Keratinocyte (primary cell): ENCODE results near the gene ZNF521.

ENCODE experiments used
- EZH2 ChIP-seq: IDR thresholded peaks from one replicate; pipeline ENCODE4 v1.6.1; 2012; ENCODE audit warnings: inconsistent platforms, mild to moderate bottlenecking, low read length, moderate library complexity
- TF ChIP-seq, protein P1 (sequence below), 3 experiments: IDR thresholded peaks in 1 of 3; conservative IDR thresholded peaks in 1 of 3; optimal IDR thresholded peaks in 1 of 3; 2 replicates in 2 of 3; 3 replicates in 1 of 3; pipeline versions ENCODE3 to v1.5.1; 2011; ENCODE audit warnings: low read length in 3 of 3, mild to moderate bottlenecking in 3 of 3, moderate library complexity in 2 of 3, control low read depth in 1 of 3, inconsistent platforms in 1 of 3; ENCODE audit not compliant: insufficient read depth in 2 of 3; ENCODE audit errors: extremely low read depth in 1 of 3

DNA sequence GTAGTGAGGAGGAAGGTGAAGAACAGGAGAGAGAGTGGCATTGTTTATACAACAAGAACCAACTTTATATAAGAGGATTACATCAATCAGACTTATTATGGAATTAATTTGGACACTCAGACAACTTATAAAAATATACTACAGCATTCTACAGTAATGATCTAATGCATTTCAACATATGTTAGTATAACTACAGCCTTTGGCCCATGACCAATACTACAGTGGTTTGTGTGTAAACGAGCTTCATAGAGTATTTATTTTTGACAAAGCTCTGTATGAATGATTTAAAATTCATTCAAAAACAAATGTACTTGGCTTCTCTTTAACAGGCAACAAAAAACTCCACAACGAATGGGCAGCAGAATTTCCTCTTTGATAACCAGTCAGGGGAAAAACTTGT is 72.8 kb downstream of the ZNF521 start:
- TF ChIP-seq, protein P1, sequence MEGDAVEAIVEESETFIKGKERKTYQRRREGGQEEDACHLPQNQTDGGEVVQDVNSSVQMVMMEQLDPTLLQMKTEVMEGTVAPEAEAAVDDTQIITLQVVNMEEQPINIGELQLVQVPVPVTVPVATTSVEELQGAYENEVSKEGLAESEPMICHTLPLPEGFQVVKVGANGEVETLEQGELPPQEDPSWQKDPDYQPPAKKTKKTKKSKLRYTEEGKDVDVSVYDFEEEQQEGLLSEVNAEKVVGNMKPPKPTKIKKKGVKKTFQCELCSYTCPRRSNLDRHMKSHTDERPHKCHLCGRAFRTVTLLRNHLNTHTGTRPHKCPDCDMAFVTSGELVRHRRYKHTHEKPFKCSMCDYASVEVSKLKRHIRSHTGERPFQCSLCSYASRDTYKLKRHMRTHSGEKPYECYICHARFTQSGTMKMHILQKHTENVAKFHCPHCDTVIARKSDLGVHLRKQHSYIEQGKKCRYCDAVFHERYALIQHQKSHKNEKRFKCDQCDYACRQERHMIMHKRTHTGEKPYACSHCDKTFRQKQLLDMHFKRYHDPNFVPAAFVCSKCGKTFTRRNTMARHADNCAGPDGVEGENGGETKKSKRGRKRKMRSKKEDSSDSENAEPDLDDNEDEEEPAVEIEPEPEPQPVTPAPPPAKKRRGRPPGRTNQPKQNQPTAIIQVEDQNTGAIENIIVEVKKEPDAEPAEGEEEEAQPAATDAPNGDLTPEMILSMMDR (optimal IDR thresholded peaks at IDR 0.05 in 1 of 3, IDR thresholded peaks at IDR 0.05 in 1 of 3, conservative IDR thresholded peaks at IDR 0.05 in 1 of 3; ENCODE audit: extremely low read depth in 1 of 3, insufficient read depth in 2 of 3, low read length in 3 of 3): no peak
- TF ChIP-seq EZH2: no peak
